Retinal pigment epithelial cell (primary cell): ENCODE results near the gene KIR2DL1.
"Not testable (repeated sequence)": the region's sequence is repeated elsewhere in the genome, so short reads cannot be mapped to it uniquely, and the experiment has no call there.

Experiments
- DNase-seq: peaks from one replicate; pipeline ENCODE4 v3.0.0-alpha.2; 2010; ENCODE audit warnings: low read depth
- H3K4me3 ChIP-seq: 2 replicates; pipeline ENCODE4 v1.5.1; 2011; ENCODE audit warnings: mild to moderate bottlenecking, low read length, control low read depth, moderate library complexity
- TF ChIP-seq, protein P1 (sequence below): conservative IDR thresholded peaks from 2 replicates; pipeline ENCODE4 v1.5.1; 2011; ENCODE audit warnings: low read depth, low read length, control low read depth, inconsistent platforms

The KIR2DL1 gene

DNA sequence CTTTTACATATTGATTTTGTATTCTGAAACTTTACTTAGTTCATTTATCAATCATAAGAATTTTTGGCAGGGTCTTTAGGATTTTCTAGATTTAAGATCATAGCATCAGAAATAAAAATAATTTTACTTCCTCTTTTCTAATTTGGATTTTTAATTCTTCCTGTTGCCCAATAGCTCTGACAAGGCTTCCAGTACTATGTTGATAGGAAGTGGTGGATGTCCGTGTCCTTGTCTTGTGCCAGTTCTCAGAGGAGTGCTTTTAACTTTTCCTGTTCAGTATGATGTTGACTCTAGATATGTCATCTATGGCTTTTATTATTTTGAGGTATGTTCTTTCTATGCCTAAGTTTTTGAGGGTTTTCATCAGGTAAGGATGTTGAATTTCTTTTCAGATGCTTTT, 26.2 kb downstream of the KIR2DL1 start:
- TF ChIP-seq, protein P1, sequence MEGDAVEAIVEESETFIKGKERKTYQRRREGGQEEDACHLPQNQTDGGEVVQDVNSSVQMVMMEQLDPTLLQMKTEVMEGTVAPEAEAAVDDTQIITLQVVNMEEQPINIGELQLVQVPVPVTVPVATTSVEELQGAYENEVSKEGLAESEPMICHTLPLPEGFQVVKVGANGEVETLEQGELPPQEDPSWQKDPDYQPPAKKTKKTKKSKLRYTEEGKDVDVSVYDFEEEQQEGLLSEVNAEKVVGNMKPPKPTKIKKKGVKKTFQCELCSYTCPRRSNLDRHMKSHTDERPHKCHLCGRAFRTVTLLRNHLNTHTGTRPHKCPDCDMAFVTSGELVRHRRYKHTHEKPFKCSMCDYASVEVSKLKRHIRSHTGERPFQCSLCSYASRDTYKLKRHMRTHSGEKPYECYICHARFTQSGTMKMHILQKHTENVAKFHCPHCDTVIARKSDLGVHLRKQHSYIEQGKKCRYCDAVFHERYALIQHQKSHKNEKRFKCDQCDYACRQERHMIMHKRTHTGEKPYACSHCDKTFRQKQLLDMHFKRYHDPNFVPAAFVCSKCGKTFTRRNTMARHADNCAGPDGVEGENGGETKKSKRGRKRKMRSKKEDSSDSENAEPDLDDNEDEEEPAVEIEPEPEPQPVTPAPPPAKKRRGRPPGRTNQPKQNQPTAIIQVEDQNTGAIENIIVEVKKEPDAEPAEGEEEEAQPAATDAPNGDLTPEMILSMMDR: no peak
- no peak overlapping the region for H3K4me3 ChIP-seq
- no peak for DNase-seq

DNA sequence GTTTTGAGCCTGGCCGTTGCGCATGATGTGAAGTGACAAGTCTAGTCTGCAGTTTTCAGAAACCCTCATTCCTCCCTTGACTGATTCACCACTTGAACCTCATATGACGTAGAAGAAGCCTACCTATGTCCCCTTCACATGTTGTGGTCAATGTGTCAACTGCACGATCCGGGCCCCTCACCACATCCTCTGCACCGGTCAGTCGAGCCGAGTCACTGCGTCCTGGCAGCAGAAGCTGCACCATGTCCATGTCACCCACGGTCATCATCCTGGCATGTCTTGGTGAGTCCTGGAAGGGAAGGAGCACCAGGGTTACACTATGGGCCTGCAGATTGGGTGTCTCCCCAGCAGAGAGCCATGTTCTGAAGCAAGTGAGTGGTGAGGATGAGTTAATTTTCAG, 33.8 kb downstream of the KIR2DL1 start, which contains the start of gene KIR2DL4:
Gene KIR2DL4 (plus strand): TSS at position 201 of the 400 bp plus-strand sequence. CDS start 42 bp downstream, at position 243.
- no peak for DNase-seq
- H3K4me3 ChIP-seq: no peak within 1 kb of the TSS
- TF ChIP-seq, protein P1: no peak

DNA sequence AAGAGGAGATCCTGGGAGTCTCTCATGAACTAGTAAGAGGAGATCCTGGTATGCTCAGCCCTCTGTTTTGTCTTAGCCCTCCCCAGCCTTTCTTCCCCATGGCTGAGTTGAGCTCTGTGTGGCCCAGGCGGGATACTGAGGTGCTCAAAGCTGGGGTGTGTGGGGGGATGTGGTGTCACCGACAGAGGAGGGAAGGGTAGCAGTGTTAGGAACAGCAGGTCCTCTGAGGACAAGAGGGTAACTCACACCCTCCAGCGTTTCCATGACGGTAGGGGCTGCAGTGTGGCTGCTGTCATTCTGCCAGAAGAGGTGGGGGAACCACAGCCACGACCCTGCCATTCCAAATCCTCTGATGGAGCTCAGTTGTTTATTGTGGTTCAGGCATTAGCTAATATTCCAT, 34.5 kb downstream of the KIR2DL1 start:
- H3K4me3 ChIP-seq: no peak overlapping the region
- TF ChIP-seq, protein P1: no peak
- no peak for DNase-seq

DNA sequence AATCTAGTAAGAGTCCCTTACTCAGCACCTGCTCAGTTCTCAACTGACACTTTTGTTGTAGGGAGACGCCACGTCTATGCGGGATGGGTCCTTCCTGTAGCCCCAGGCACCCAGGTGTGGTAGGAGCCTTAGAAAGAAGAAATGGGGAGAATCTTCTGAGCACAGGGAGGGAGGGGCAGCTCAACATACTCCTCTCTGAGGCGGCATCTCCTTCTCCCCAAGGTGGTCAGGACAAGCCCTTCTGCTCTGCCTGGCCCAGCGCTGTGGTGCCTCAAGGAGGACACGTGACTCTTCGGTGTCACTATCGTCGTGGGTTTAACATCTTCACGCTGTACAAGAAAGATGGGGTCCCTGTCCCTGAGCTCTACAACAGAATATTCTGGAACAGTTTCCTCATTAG, 35.0 kb downstream of the KIR2DL1 start:
- no peak overlapping the region for H3K4me3 ChIP-seq
- TF ChIP-seq, protein P1: no peak
- no peak for DNase-seq

DNA sequence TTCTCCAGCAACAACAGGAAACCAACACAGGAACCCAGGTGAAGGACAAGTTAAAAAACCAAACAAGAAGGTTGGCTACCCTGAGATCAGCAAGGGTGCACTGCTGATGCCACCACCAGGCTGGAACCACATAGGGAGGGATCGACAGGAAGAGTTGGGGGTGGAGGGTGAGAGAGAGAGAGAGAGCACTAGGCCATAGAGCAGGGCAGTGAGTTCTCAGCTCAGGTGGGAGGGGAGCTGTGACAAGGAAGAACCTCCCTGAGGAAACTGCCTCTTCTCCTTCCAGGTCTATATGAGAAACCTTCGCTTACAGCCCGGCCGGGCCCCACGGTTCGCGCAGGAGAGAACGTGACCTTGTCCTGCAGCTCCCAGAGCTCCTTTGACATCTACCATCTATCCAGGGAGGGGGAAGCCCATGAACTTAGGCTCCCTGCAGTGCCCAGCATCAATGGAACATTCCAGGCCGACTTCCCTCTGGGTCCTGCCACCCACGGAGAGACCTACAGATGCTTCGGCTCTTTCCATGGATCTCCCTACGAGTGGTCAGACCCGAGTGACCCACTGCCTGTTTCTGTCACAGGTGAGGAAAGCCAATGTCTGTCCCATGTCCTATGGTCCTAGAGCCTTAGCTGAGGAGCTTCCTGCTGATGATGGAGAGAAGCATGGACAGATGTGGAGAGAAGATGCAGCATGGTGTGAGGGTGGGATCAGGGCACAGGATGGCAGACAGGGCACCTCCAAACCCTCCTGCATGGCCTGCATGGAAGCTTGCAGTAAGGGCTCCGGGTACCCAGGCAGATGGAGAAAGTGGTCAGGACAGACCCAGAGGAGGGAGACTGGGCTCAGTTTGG, 36.3 kb downstream of the KIR2DL1 start:
- TF ChIP-seq, protein P1: no peak
- no peak for DNase-seq
- no peak overlapping the region for H3K4me3 ChIP-seq

DNA sequence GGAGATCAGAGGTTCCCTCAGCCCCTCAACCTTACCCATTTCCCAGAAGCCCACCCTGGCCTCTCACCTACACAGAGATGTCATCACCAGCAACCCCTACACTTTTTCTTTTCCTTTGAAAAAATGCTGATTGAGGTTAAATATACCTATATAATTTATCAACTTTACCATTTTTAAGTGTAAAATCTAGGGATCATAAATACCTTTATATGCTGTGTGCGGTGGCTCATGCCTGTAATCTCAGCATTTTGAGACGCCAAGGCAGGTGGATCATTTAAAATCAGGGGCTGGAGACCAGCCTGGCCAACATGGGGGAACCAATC, 36.9 kb downstream of the KIR2DL1 start:
- no peak overlapping the region for H3K4me3 ChIP-seq
- DNase-seq: no peak
- TF ChIP-seq, protein P1: no peak

DNA sequence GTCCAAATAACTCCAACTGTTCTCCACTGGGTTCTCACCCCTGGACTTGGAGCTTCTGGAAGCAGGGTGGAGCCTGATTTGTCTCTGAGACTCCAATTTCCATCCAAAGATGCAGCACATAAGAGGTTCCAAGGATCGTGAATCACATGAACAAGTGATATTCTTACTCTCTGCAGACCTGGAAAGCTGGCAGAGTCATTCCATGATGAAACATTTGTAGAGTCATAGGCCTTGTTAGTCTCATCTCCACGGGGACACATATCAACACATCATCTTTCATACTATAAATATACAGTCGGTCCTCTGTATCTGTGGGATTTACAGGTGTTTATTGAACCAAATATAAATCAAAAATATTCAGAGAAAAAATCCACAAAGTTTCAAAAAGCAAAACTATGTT, 45.0 kb downstream of the KIR2DL1 start:
- H3K4me3 ChIP-seq, DNase-seq: not testable (repeated sequence)

DNA sequence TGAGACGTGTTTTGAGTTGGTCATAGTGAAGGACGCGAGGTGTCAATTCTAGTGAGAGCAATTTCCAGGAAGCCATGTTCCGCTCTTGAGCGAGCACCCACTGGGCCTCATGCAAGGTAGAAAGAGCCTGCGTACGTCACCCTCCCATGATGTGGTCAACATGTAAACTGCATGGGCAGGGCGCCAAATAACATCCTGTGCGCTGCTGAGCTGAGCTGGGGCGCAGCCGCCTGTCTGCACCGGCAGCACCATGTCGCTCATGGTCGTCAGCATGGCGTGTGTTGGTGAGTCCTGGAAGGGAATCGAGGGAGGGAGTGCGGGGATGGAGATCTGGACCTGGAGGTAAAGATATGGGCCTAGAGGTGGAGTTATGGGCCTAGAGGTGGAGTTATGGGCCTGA, 46.7 kb downstream of the KIR2DL1 start, which contains the start of gene KIR3DL1:
Gene KIR3DL1 (plus strand): TSS at position 218 of the 400 bp plus-strand sequence.
- not testable (repeated sequence) for DNase-seq, H3K4me3 ChIP-seq
